AG04449 (cell line): ENCODE data around the gene COQ10B.
"Not testable (repeated sequence)": the region's sequence is repeated elsewhere in the genome, so short reads cannot be mapped to it uniquely, and the experiment has no call there.

Experiments used
- CTCF ChIA-PET: fragments of 350-600 bp; formaldehyde crosslinking; extraction: SDS; loops from one replicate; lab custom pipeline; 2021; ENCODE audit warnings: antibody characterized with exemption; lab: Yijun Ruan, JAX
- POLR2A ChIA-PET: fragments of 400-600, 350-600 bp; formaldehyde crosslinking; extraction: SDS; loops from one replicate; lab custom pipeline; 2020; ENCODE audit warnings: antibody characterized with exemption, inconsistent platforms; lab: Yijun Ruan, JAX
- DNase-seq: peaks from one replicate; pipeline ENCODE4 v3.0.0-alpha.2; 2010; ENCODE audit warnings: low read depth, low spot score
- H3K4me3 ChIP-seq: 2 replicates; pipeline ENCODE4 v1.5.1; 2011; ENCODE audit warnings: low read depth, mild to moderate bottlenecking, control low read depth, low read length
- CTCF ChIP-seq: IDR thresholded peaks from one replicate; pipeline ENCODE4 v1.5.1; 2011; ENCODE audit warnings: mild to moderate bottlenecking, moderate library complexity, low read length, control low read depth, inconsistent platforms; ENCODE audit not compliant: insufficient read depth; ENCODE audit errors: missing control alignments

COQ10B gene

GRCh38 chr2:197423307-197423706 is 30.0 kb upstream of the COQ10B start:
- no peak overlapping the region for H3K4me3 ChIP-seq
- no peak for DNase-seq
- ChIA-PET CTCF (interaction anchor here (0.9 kb wide), 1 partner anchor 13 kb away, joined by 3 read pairs; no protein-coding TSS in a partner anchor), POLR2A (no interaction called here)
- no peak for TF ChIP-seq CTCF

- ChIA-PET POLR2A (interaction anchor here (1.2 kb wide), 1 partner anchor 9 kb away, joined by 5 read pairs; the partner anchor contains the start of gene SF3B1), CTCF (interaction anchor here (1.3 to 2.1 kb wide), 2 partner anchors 8 to 11 kb away, joined by 3 to 6 read pairs; no protein-coding TSS in a partner anchor)
- H3K4me3 ChIP-seq: no peak overlapping the region
- no peak for TF ChIP-seq CTCF
- no peak for DNase-seq
Observed at GRCh38 chr2:197425550-197425949, 27.8 kb upstream of the COQ10B start.

GRCh38 chr2:197426723-197427603 is 26.4 kb upstream of the COQ10B start:
- CTCF ChIA-PET: no interaction called here
- H3K4me3 ChIP-seq: no peak overlapping the region
- POLR2A ChIA-PET: no interaction called here
- no peak for DNase-seq
- TF ChIP-seq CTCF: no peak

- TF ChIP-seq CTCF: no peak
- no peak overlapping the region for H3K4me3 ChIP-seq
- DNase-seq: no peak
- ChIA-PET POLR2A (no interaction called here), CTCF (no interaction called here)
Observed at GRCh38 chr2:197427986-197428385, 25.4 kb upstream of the COQ10B start.

GRCh38 chr2:197431858-197432257 is 21.5 kb upstream of the COQ10B start:
- ChIA-PET POLR2A (no interaction called here), CTCF (no interaction called here)
- TF ChIP-seq CTCF: no peak
- DNase-seq: no peak
- no peak overlapping the region for H3K4me3 ChIP-seq

- 0 out of 2 replicates have a peak overlapping the region, but pooled peaks have one; percentile 7 for H3K4me3 ChIP-seq
- CTCF ChIA-PET: interaction anchor here (0.9 kb wide), 1 partner anchor 7 kb away, joined by 3 read pairs; no protein-coding TSS in a partner anchor
- POLR2A ChIA-PET, DNase-seq: not testable (repeated sequence)
Observed at GRCh38 chr2:197432527-197432926, 20.8 kb upstream of the COQ10B start.
